GM19239 (cell line): Measurements from ENCODE around the gene MDC1.

Source experiments
- DNase-seq: peaks from one replicate; pipeline ENCODE4 v3.0.0; 2011; ENCODE audit warnings: low spot score; ENCODE audit not compliant: insufficient read length
- FAIRE-seq: peaks from 2 replicates; lab custom pipeline; 2011; peaks lifted over from hg19 to GRCh38; lab: Jason Lieb, UNC

The MDC1 gene

DNA sequence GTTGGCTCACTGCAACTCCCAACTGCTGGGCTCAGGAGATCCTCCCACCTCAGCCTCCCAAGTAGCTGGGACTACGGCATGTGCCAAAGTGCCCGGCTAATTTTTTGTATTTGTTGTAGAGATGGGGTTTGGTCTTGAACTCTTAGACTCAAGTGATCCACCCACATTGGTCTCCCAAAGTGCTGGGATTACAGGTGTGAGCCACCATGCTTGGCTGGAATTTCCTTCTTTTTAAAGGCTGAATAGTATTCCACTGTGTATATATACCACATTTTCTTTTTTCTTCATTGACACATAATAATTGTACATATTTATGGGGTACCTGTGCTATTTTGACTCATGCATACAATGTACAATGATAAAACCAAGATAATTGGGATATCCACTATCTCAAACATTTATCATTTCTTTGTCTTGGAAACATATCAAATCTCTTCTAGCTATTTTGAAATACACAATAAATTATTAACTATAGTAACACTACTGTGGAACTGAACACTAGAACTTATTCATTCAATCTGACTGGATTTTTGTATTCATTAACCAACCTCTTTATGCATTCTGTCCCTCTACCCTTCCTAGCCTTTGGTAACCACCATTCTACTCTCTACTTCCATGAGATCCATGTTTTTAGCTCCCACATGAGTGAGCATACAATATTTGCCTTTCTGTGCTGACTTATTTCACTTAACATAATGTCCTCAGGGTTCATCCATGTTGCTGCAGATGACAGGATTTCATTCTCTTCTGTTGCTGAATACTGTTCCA, 7.8 kb downstream of the MDC1 start:
- DNase-seq: no peak
- no peak for FAIRE-seq

- DNase-seq (no peak), FAIRE-seq (no peak)
Measured at GRCh38 chr6:30707281-30707850, 9.7 kb downstream of the MDC1 start.

- no peak for DNase-seq
- FAIRE-seq: no peak
Measured at GRCh38 chr6:30705620-30706019, 11.5 kb downstream of the MDC1 start.

DNA sequence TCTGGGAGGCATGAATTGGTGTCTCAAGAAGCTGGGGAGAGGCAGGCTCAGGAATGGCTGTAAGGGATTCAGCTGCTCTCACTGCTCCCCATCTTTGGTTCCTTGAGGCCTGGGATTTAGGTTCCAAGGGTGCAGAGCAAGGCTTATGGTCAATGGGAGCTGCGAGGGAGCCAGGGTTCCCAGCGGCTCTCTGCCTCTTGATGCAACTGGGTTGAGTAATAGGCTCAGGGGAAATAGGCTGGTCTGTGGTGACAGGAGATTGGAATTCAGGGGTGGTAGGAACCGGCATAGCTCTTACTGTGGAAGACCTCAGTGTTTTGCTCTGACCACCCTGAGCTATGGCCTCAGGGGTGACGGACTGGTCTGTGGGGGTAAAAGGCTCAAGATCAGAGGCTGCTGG, 13.3 kb downstream of the MDC1 start:
- no peak for FAIRE-seq
- no peak for DNase-seq

GRCh38 chr6:30703011-30703410, 14.1 kb downstream of the MDC1 start:
- DNase-seq: no peak
- no peak for FAIRE-seq

- DNase-seq: no peak
- FAIRE-seq: no peak
Measured at GRCh38 chr6:30700340-30700739, 16.7 kb downstream of the MDC1 start.

- DNase-seq (no peak), FAIRE-seq (no peak)
Measured at GRCh38 chr6:30696432-30696831, 20.6 kb downstream of the MDC1 start.

GRCh38 chr6:30691208-30691847, 25.8 kb downstream of the MDC1 start:
- no peak for FAIRE-seq
- DNase-seq: no peak

DNA sequence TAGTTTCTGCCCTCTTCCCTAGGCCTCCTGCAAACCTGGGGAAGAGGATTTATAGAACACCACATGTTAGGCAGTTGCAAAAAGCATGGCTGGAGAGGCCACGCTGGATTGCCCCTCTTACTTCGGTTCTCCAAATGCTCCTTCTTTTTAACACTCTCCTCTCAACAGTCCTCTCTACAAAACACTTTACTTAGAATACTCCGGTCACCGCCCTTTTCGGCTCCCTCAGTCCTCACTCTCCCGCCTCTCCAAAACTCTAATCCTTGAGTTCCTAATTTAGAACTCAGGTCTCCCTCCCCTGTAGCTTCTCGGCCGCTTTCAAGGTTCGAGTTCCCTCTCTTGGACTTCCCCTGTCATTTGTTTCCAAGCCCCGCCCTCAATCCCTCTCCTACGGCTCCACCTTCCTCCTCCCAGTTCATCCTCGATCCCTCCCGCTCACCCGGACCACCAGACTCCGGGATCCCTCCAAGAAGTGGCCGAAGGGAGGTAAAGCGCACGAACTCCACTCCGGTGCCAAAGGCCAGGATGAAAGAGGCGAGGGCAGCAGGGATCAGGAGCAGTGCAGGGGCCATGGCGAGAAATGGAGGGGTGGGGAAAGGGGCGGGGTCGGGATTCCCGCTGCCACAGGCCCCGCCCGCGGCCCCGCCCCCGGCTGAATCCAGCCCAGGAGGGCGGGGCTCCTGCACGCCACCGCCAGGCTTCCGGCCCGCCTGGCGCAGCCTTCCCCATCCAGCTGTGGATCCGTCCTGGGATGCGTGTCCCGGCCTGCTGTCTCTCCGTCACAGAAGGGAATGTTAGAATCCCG, 26.5 kb downstream of the MDC1 start, which contains the start of gene NRM:
TSS of gene NRM (minus strand) at position 582 of the 805 bp plus-strand sequence. CDS start at position 572, 10 bp downstream.
- DNase-seq: peak; percentile 60
- peak; percentile 89 for FAIRE-seq

DNA sequence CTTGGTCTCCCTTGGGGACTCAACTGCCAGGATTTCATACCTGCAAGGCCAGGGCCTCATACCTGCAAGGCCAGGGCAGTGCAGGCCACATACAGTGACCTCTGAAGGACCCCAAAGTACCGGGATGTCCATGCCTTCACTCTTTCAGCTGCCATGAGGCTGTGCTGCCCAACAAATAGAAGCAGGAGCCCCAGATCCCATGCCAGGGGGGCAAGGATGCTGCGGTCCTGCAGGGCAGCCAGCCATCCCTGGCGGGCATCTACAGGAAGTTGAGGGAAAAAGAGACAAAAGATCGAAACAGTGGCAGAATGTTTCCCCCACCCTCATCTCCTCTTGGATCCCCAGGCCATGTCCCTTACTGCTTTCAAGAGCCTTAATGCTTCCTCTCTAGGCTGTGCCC, 27.1 kb downstream of the MDC1 start:
- FAIRE-seq (no peak), DNase-seq (no peak)

DNA sequence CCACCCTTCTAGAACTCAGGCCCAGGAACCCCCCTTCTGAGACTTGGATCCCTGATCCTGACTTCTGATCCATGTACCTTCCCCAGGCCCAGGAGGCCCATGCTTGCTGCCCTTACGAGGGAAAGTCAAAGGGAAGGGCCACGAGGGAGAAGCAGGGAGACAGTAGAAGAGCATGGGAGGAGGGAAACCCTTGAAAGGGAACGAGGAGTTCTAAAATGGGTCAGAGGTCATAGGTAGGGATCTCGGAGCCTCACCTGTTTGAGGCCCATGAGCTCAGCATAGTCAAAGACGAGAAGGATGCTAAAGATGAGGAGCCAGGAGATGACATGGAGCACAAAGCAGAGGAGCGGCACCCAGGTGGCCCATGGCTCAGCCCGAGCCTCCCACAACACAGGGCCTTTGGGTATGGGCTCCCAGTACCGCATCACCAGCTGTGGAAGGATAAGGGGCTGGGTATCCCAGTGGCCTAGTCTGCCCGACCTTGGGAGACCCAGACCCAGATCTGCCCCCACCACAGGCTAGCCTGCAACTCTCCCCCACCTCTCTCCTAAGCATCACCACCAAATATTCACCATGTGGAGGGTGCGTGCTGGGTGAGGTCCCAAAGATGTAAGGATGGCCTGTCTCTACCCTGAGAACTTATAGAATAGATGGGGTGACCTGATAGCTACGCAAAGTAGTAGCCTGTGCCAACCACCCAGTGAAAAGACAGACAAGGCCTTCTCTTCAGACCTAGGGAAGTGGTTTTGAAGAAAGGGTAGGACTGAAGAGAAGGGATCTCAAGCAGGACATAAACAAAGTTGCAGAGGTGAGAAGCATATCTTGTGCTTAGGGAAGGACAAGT, 27.8 kb downstream of the MDC1 start:
- no peak for DNase-seq
- peak; percentile 63 for FAIRE-seq

GRCh38 chr6:30688569-30688968, 28.5 kb downstream of the MDC1 start:
- DNase-seq: no peak
- peak; percentile 64 for FAIRE-seq

DNA sequence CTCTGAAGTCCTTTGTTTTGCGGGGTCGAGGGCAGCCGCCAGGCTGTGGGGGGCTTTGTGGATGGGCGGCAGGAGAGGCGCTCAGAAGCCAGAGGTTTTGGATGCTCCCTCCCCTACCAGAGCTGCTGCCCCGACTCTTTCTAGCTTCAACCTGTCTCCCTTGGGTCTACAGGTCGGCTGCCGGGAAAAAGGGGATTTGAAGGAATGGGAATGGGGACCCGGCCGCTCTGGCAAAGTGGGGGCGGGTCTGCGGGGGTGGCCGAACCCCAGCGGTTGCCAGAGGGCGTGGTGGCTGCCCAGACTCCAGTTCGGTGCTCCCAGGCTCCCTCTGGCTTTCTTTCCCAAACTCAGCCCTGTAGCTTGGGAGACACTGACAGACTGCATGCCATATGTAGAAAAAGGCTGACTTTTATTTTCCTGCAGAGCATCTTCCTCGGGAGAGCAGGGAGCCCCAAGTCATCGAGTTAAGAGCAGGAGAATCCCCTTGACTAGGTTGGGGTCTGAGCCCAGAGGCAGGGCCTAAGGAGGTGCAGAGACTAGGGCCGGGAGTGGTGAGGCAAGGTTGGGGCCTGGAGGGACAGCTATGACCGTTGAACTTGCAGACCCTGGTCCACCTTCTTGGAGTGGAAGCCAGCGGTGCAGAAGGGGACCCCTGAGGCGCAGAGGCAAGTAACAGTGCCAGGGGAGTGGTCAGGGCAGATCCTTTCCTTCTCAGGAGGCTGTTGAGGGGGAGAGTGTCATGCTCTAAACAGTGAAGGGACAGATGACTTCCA, 29.2 kb downstream of the MDC1 start:
- DNase-seq (no peak), FAIRE-seq (peak; percentile 76)

DNA sequence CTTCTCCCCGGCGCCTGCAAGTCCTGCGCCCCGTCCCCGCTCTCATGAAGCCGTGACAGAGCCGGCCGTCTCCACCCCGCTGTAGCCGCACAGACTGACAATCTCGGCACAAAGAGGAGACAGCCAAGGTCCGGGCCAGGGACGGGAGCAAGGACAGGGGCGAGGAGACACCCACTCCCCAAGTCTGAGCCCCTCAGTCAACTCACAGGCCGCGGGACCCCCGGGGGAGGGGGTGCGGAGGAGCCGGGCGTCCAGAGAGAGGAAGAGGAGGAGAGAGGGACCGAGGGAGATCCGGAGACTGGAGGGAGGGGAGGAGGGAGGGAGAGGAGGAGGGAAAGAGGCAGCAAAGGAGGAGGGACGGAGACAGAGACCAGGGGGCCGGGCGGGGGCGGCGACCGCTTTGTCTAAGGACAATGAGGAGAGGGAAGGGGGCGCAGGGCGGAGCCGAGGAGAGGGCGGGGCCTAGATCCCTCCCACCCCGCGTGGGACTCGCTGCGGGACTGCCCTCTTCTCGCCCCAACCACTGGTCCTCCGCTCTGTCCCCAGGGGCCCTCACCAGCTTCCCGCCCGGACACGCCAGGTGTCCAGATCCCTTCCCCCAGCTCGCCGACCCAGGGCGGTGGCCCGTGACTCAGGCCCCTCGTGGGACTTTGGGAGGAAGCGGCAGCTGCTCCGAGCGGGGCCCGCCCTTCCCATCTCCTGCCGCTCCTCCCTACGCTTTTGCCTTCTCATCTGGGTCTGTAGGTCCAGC, 30.0 kb downstream of the MDC1 start:
- DNase-seq (peak; percentile 65), FAIRE-seq (peak; percentile 97)

DNA sequence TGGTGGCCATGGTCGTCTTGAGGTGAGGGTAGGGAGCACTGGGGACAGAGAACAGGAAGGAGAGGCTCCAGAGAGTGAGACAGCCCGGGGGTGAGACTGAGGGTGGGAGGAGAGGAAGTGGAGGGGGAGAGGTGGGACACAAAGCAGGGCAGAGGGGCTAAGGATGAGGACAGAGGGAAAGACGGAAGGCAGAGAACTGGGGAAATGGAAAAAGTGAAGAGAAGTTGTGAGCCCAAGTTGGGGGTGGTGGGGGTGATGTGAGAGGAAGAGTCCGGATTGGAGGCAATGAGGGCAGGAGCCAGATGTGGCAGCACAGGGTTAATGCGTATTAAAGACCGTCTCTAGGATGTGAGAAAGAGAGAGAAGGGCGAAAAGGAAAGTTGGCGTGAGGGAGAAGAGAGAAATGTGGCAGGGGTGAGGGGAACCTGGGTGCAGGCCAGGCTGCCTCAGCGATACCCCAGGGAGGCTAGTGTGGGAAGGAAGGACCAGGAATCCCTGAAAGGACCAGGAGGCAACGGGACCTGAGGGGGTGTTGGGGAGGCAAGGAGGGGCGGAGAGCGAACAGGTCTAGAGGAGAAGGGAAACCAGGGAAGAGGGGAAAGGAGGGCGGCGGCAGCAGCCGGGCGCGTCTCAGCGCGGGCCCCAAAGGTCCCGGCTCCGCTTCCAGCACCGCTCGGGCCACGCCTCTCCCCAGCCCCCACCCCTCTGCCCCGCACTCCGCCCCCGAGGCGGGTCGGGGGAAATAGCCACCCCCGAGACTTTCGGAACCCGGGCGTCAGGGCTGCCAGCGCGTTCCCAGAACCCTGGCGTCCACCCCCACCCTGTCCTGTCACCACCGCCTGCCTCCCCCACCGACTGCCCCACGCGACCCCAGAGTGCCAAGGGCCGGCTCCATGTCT, 30.8 kb downstream of the MDC1 start, which contains the start of gene PPP1R18:
TSS of gene PPP1R18 (minus strand) at position 637 of the 899 bp plus-strand sequence. CDS start at position 10, 627 bp downstream.
- DNase-seq: peak; percentile 31

DNA sequence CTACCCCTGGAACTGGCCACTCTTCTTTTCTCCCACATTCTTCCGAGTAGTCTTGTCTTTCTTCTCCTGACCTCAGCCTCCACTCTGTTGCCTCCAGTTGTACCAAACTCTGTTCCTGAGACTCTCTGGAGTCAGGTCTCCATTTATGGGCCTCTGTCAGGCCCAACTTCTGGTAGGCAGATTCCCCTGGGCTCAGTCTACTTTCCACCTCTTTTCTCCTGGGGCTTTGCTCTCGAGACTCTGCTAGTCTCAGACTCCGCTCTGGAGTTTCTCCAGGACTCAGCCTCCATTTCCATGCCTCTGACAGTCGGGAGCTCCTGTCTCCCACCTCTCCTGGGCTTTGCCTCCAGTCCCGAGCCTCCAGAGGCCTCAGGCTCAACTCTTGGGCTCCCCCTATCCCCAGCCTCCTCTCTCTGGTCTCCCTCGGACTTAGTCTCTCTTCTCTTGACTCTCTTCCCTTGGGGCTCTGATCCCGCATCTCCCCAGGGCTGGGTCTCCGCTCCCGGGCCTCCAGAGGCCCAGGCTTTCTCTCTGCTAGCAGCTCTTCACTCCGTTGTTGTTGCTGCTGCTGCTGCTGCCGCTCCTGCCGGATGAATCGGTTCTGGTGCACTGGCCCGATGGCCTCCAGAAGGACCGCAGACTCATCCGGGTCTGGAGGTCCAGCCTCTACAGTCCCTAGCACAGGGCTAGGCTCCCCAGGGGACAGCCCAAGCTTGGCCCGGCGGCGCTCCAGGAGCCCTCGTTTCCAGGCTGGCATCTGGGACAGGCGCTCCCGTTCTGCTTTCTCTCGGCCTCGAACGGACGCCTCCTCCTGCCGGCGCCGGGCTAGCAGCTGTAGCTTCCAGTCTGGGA, 31.7 kb downstream of the MDC1 start:
- DNase-seq: no peak
- FAIRE-seq: no peak

More for the DNA sequence above, 30.8 kb downstream of the MDC1 start, which contains the start of gene PPP1R18:
- FAIRE-seq: peak; percentile 66
